ENCODE data around the gene IGF2BP3.
"Not testable (repeated sequence)": the region's sequence is repeated elsewhere in the genome, so short reads cannot be mapped to it uniquely, and the experiment has no call there.

IGF2BP3 gene

GRCh38 chr7:23341846-23342598 is 128.3 kb downstream of the IGF2BP3 start:
- no peak for DNase-seq (ENCODE audit: low read depth)

DNA sequence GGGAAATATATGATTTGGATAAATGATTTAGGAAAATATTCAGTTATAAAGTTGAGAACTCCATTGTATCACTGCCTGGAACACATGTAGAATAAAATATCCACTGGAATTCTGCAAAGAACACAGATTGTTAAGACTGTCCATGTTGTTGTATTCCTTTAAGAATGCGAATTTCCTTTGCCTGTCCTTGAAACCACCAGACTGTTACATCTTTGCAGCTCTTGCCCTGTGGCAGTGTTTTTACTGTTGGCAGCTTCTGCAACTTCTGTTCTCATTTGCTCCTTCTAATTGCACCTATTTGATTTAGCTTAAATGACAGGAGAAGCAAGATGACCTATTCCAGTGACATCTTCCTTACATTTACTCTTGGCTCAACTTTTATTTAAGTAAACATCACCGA is 131.4 kb downstream of the IGF2BP3 start:
- no peak for DNase-seq (ENCODE audit: low read depth)

- DNase-seq (ENCODE audit: low read depth) = no peak
Observed at GRCh38 chr7:23338439-23338838, 131.9 kb downstream of the IGF2BP3 start.

- no peak for DNase-seq (ENCODE audit: low read depth)
Observed at GRCh38 chr7:23337374-23337773, 132.9 kb downstream of the IGF2BP3 start.

- DNase-seq (ENCODE audit: low read depth) = no peak
Observed at GRCh38 chr7:23336799-23337283, 133.4 kb downstream of the IGF2BP3 start.

- DNase-seq (ENCODE audit: low read depth) = no peak
Observed at GRCh38 chr7:23336086-23336485, 134.2 kb downstream of the IGF2BP3 start.

- DNase-seq (ENCODE audit: low read depth) = no peak
Observed at GRCh38 chr7:23335621-23336020, 134.7 kb downstream of the IGF2BP3 start.

GRCh38 chr7:23335136-23335535 is 135.2 kb downstream of the IGF2BP3 start:
- DNase-seq (ENCODE audit: low read depth) = no peak

DNA sequence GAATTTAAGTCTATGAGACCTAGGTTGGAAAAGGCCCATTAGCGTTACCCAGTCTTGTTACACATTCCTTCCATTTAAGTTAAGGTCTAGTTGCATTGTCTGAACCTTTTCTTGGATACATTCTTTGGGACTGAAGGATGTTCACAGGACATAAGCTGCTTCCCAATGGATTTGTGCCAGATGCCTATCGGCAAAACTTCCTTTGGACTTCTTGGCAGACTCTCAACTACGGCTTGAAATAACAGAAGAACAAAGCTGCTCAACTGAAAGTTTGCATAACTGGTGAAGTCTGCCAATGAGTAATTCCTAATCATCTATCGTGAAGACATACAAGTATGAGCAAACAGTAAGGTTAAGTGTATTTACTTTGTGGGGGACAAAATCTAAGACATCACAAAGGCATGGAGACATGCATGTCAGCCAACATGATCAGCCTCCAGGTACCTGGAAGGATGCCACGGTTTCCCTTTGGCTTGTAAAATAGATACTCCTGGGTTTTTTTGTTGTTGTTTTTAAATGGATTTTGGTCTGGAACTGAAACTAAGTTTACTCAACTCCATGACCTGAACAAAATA is 135.7 kb downstream of the IGF2BP3 start:
- peak; percentile 95 for DNase-seq (ENCODE audit: low read depth)

DNA sequence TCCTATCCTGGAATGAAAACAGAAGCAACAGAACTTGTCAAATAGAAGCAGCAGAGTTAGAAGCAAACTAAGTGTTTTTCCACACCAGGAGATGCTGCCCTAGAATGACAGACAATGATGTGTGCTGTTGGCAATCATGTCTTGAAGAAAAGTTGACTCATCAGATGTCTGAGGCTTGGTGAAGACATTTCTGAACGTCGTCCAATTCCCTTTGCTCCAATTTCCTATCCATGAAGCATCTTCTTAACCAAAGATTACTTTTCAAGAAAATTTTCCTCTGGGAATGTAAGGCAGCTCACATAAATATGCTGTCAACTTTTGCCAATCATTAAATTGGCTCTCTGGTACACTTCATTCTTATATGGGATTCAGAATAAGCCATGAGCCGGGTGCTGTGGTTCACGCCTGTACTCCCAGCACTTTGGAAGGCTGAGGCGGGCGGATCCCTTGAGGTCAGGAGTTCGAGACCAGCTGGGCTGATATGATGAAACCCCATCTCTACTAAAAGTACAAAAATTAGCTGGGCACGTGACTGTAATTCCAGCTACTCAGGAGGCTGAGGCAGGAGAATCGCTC is 136.5 kb downstream of the IGF2BP3 start:
- DNase-seq (ENCODE audit: low read depth) = peak; percentile 99

DNA sequence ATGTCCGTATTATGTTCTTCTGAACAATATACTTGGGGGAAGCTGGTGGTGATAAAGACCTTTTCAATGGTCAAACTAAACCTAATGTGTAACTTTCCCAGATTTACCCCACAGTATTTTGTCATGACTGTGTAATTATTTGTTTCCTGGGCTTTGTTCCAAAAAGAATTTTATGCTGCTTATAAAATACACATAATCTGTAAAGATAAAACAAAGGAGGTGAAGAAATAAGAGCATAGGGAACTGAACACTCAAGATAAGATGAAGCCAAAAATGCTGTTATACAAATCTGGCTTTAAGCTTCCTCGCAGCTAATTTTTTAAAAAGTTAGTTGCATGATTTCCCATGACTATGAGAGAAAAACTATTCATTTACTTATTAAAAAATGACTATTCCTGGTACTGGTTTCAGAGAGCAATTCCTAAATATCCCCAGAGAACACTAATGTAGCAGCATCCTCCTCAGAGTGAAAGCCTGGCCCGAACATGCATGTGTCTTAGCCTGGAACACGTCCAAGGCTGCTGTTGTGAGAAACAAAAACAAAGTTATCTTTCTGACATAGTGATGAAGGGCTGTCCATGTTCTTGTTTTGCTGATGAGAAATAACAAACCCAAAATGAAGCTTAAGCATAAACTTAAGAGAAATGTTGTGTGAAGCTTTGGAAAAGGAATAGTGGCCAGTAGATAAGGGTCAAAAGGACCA is 137.2 kb downstream of the IGF2BP3 start:
- peak; percentile 86 for DNase-seq (ENCODE audit: low read depth)

- no peak for DNase-seq (ENCODE audit: low read depth)
Observed at GRCh38 chr7:23332193-23332592, 138.1 kb downstream of the IGF2BP3 start.

DNA sequence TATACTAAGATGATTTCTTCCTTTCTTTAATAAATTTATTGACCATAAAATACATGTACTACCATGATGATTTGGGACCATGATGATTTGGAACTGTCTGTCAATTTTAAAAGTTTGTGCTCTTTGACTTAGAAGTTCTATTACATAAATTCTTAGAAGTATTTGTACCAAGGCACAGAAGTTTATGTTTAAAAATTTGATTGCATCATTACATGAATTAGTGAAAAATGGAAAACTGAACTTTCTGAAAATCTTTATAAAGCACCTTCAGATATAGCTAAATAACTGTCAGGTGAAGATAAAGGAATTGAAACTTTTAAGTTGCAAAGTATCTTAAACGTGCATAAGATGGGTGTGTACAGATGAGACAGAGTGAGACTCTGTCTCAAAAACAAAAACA is 139.2 kb downstream of the IGF2BP3 start:
- no peak for DNase-seq (ENCODE audit: low read depth)

DNA sequence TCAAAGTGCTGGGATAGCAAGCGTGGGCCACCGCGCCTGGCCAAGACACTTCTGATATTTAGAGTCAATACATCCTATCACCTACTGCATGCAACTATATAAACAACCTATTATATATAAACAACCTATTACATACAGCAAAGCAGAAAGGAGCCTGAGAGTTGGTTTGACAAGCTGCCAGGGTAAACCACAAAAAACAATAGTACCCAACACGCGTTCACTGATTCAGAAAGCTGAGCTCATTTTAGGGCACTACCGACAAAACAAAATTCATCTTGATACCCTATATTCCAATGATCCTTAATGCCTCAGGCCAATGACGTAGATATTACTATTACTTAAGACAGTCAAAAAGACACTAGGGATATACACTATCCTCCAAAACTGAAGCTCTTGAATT is 154.9 kb downstream of the IGF2BP3 start:
- no peak for DNase-seq (ENCODE audit: low read depth)

- DNase-seq (ENCODE audit: low read depth) = not testable (repeated sequence)
Observed at GRCh38 chr7:23312141-23312540, 158.2 kb downstream of the IGF2BP3 start.

DNA sequence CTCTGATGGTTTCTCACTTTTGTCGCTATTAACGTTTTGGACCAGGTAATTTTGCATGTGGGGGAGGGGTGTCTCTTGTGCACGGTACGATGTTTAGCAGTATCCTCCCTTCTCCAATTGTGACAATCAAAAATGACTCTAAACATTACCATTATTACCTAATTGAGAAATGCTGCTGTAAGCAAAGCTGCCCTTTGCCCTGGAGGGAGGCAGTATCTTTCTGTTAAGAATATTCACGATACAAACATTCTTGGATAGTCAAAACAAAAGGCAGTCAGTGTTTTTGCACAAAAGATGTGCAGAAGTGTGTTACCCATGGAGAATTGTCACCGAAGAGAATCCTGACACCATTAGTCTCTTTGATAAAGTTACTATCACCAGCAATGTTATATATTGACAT is 161.5 kb downstream of the IGF2BP3 start:
- DNase-seq (ENCODE audit: low read depth) = no peak

DNA sequence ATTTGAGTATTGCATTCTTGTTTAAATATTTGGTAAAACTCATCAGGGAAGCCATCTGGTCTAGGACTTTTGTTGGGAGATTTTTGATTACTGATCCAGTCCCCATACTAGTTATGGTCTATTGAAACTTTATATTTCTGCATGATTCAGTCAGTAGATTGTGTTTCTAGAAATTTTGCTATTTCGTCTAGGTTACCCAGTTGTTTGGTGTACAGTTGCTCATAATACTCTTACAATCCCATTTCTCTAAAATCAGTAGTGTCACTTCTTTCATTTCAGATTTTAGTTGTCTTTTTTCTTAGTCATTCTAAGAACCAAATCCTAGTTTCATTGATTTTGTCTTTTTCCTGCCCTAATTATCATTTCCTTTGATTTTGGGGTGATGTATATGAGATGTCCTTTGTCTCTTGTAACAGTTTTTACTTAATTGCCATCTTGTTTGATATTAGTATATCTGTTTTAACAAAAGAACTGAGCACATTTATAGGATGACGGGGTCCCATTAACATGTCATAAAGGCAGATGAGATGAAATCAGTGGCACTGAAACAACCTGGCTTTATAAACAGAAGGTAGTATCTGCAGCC is 163.3 kb downstream of the IGF2BP3 start:
- DNase-seq (ENCODE audit: low read depth) = no peak

GRCh38 chr7:23299770-23300300 is 170.5 kb downstream of the IGF2BP3 start:
- DNase-seq (ENCODE audit: low read depth) = peak; percentile 49

DNA sequence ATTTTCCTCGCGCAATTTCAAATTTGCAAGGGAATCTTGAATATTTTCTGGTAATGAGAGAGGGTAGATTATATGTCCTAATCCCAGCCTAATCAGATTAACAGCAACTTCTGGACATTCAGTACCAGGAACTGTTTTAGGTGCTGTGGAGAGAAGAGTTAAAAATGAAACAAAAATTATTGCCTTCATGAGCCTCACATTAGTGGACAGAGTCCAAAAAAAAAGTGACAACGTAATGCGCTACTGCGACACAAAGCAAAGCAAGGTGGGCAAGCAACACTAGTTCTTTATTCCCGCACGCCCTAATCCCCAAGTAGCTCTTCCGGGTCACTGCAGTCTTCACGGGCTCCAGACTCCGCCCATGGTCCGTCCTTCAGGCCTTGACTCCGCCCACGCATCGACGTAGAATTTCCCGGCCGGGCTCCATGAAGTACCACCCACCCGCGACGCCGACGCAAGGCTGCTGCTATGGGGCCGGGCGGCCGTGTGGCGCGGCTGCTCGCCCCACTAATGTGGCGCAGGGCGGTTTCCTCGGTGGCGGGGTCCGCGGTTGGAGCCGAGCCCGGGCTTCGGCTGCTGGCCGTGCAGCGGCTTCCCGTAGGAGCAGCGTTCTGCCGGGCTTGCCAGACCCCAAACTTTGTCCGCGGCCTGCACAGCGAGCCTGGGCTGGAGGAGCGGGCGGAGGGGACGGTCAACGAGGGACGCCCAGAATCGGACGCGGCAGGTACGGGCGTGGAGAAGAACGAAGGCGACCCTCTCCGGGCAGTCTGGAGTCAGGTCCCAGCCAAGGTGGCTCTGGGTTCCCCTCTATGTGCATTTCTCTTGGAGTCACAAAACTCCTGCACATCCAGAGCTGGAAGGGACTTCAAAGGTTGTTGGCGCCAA is 171.2 kb downstream of the IGF2BP3 start, which contains the start of gene MALSU1:
Gene MALSU1, plus strand, starts transcription at position 455 of the 885 bp plus-strand sequence. Its CDS starts 14 bp downstream, at position 469.
- DNase-seq (ENCODE audit: low read depth) = peak; percentile 95

DNA sequence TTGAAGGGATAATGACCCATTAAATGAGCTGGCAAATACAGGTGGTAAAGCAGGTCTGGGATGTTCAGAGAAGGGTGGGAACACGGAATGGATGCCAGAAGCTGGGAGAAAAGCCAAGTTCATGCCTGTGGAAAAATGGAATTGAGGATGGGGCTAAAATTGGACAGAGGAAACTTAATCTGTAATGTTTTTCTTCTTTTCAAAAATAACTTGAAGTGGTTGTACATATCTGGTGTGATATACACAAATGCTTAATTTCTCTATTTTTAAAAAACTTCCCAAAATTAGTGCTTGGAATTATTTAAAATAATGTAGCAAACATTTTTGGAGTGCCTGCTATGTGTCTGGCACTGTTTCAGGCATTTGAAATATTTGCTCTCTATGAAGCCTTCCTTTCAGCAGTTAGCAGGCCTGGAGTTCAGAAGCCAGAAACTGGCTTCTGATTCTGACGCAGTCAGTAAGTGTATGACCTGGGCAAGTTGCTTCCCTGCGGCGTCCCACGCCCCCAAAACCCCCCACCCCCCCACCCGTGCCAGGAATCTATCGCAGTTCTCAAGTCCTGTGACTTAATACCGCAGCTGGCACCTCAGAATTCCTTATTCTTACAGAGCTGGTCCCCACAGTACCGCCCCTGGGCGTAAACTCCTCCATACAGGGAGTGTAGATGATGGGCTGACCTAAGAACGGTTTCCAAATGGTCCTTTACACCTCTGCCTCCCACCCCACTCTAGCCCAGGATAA is 172.0 kb downstream of the IGF2BP3 start:
- DNase-seq (ENCODE audit: low read depth) = peak; percentile 55
